Stimulated activated CD4-positive, alpha-beta T cell treated with anti-CD3 and anti-CD28 coated beads, Interleukin-12 subunit alpha, Interleukin-12 subunit beta, amount 100 ng/mL, for 48 hours (primary cell): ENCODE data around the gene PSME4.
"Not testable (repeated sequence)": the region's sequence is repeated elsewhere in the genome, so short reads cannot be mapped to it uniquely, and the experiment has no call there.

Source experiments
- DNase-seq, 3 donors: peaks; one replicate each; pipeline ENCODE4 v3.0.0-alpha.2; 2020; ENCODE audit warnings: low read depth in 2 of 3, low spot score in 1 of 3

The PSME4 gene

DNA sequence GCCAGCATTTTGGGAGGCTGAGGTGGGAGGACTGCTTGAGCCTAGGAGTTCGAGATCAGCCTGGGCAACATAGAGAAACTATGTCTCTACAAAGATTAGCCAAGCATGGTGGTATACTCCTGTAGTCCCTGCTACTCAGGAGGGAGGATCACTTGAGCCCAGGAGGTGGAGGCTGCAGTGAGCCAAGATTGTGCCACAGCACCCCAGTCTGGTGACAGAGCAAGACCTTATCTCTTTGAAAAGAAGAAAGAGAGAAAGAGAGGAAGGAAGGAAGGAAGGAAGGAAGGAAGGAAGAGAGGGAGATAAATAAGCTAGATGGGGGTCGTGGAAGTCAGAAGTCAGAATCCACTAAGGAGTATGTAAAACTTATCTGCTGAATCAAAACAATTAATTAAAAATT lies 127.2 kb downstream of the PSME4 start:
- DNase-seq: no peak

DNA sequence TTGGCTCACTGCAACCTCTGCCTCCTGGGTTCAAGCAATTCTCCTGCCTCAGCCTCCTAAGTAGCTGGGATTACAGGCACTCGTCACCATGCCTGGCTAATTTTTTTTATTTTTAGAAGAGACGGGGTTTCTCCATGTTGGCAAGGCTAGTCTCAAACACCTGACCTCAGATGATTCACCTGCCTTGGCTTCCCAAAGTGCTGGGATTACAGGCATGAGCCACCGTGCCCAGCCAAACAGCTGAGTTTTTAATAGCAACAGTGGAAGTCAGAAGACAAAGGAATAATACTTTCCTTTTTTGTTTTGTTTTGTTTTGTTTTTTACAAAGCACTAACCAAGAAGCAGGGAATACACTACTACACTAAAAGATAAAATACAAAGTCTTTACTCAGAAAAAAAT lies 127.9 kb downstream of the PSME4 start:
- DNase-seq: no peak

DNA sequence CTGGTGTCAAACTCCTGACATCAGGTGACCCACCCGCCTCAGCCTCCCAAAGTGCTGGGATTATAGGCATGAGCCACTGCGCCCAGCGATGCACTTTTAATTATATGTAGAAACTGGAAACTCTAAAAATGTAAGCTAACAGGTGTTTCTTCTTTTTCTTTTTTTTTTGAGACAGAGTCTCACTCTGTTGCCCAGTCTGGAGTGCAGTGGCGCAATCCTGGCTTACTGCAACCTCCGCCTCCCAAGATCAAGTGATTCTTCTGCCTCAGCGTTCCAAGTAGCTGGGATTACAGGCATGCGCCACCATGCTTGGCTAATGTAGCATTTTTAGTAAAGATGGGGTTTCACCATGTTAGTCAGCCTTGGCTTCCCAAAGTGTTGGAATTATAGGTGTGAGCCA lies 129.1 kb downstream of the PSME4 start:
- not testable (repeated sequence) for DNase-seq

- no peak for DNase-seq
Observed at GRCh38 chr2:53840580-53840979, 130.2 kb downstream of the PSME4 start.

- DNase-seq: not testable (repeated sequence)
Observed at GRCh38 chr2:53829980-53830290, 140.9 kb downstream of the PSME4 start.

DNA sequence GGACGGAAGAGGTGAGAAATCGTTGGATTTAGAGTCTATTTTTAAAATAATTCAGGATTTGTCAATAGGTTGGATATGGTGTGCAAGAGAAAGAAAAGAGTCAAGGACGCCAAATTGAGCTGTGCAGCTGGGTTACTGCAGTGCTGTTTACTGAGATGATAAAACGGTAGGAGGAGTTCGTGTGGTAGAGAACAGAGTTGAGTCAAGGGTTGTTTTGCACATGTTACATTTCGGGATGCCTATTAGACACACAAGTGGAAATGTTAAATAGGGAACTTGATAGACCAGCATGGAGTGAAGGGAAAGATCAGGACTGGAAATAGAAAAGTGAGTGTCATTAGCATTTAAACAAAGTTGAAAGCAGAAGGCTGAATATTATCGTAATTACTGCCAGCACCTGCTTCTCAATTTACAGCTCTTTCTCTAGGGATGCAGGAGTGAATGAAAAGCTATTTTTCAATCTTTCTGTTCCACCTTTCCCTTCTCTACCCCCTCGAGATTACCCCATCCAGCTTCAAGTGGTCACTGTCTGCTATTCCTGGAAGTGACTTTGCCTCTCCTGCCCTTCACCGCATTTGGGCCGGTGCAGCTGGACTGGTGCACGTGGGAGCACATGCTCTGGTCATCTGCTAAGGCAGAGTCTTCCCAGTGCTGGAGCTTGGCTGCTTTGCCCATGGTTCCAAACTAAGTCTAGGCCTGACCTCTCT lies 141.4 kb downstream of the PSME4 start:
- DNase-seq: no peak

- no peak for DNase-seq
Observed at GRCh38 chr2:53828331-53828730, 142.5 kb downstream of the PSME4 start.

- DNase-seq: no peak
Observed at GRCh38 chr2:53827398-53828175, 143.2 kb downstream of the PSME4 start.

- no peak for DNase-seq
Observed at GRCh38 chr2:53826587-53827397, 144.0 kb downstream of the PSME4 start.

DNA sequence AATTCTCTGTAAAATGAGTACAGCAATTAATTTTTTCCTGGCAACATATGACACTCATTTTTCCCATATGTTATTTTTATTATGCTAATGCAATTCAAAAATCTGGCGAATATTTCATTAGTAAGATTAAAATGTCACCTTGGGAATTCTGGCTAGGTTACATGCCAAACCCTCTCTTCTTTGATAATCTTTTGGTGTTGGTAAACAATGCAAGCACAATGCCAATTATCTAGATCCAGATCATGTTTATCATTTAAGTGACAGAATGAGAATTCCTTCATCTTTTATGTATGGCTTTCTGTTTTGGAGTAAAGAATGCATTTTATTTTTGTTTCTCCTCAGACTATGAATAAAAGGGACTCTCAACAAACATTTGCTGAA lies 144.8 kb downstream of the PSME4 start:
- DNase-seq: no peak

GRCh38 chr2:53823639-53824038 lies 147.2 kb downstream of the PSME4 start:
- peak in 2 of 3 donors; percentile 4 to 11 for DNase-seq

GRCh38 chr2:53821810-53822209 lies 149.0 kb downstream of the PSME4 start:
- no peak for DNase-seq

DNA sequence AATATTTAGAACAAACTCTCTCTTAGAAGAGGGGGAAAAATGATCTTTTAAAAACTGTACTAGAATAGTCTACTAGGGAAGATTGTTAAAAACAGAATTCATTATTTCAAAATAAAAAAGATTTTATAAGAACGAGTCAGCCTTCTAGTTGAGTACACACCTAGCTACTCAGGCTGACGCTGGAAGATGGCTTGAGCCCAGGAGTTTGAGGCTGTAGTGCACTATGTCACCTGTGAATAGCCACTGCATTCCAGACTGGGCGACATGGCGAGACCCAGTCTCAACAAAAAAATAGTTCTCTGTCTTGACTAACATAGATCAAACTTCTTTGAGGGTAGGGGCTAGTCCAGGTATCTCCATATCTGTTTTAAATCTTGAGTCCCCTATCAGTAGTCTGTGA lies 150.1 kb downstream of the PSME4 start:
- no peak for DNase-seq

DNA sequence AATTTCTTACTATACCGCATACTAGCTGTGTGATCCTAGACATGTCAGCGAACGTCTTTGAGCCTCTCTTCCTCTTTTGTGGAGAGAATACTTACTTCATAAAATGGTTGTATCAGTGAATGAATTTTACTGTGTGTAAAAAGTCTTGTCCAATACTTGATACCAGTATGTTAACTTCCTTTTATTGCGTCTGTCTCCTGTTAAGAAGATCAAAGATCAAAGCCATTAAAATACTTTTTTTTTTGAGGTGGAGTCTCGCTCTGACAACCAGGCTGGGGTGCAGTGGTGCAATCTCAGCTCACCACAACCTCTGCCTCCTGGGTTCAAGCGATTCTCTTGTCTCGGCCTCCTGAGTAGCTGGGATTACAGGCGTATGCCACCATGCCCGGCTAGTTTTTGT lies 150.7 kb downstream of the PSME4 start:
- no peak for DNase-seq

- DNase-seq: no peak
Observed at GRCh38 chr2:53819634-53820033, 151.2 kb downstream of the PSME4 start.

GRCh38 chr2:53818854-53819435 lies 151.8 kb downstream of the PSME4 start:
- no peak for DNase-seq
